ENCODE measurements around the gene NFIX. TPM values are rescaled to one million over a fixed set of nuclear protein-coding genes. Genes with fewer than 3 reads are reported as not detected.

NFIX gene
- polyA plus RNA-seq, 1 donor (not counting 4 experiments of a cell fraction or from before 2014, with no cell fraction given): 5.2 TPM

- no peak overlapping the region for H3K4me3 ChIP-seq (ENCODE audit: control insufficient read depth in 2 of 3, extremely low read depth in 1 of 3, insufficient read depth in 2 of 3, low read depth in 1 of 3, low read length in 3 of 3)
- dilution Hi-C loops (cut with MboI; ENCODE audit: extremely low pct_ligation_motif_present, low sequenced_read_pairs): no loop called here
- no peak for DNase-seq (ENCODE audit: low read depth, low spot score)
- H3K9me1 ChIP-seq (ENCODE audit: control insufficient read depth, extremely low read depth, insufficient read depth, low read length): no peaks in the 10 kb centered on the region
- peaks cover 17 to 27% of the 10 kb centered on the region in 2 experiments for H3K36me3 ChIP-seq (ENCODE audit: control insufficient read depth in 2 of 2, extremely low read depth in 1 of 2, insufficient read depth in 2 of 2, low read length in 2 of 2)
- no peak for FAIRE-seq
- TF ChIP-seq EZH2 (IDR thresholded peaks at IDR 0.05; ENCODE audit: low read length): no peak
- TF ChIP-seq, protein P1, sequence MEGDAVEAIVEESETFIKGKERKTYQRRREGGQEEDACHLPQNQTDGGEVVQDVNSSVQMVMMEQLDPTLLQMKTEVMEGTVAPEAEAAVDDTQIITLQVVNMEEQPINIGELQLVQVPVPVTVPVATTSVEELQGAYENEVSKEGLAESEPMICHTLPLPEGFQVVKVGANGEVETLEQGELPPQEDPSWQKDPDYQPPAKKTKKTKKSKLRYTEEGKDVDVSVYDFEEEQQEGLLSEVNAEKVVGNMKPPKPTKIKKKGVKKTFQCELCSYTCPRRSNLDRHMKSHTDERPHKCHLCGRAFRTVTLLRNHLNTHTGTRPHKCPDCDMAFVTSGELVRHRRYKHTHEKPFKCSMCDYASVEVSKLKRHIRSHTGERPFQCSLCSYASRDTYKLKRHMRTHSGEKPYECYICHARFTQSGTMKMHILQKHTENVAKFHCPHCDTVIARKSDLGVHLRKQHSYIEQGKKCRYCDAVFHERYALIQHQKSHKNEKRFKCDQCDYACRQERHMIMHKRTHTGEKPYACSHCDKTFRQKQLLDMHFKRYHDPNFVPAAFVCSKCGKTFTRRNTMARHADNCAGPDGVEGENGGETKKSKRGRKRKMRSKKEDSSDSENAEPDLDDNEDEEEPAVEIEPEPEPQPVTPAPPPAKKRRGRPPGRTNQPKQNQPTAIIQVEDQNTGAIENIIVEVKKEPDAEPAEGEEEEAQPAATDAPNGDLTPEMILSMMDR (optimal IDR thresholded peaks at IDR 0.05 in 1 of 3, IDR thresholded peaks at IDR 0.05 in 1 of 3, conservative IDR thresholded peaks at IDR 0.05 in 1 of 3; ENCODE audit: extremely low read depth in 1 of 3, insufficient read depth in 2 of 3, low read length in 3 of 3): no peak
- no peak overlapping the region for H3K4me2 ChIP-seq (ENCODE audit: control insufficient read depth, extremely low read depth, insufficient read depth, low read depth, low read length)
- H4K20me1 ChIP-seq (ENCODE audit: control insufficient read depth, extremely low read depth, insufficient read depth, low read length): no peaks in the 10 kb centered on the region
- H3K27ac ChIP-seq (ENCODE audit: control insufficient read depth, insufficient read depth, low read length): no peak overlapping the region
- no peaks in the 10 kb centered on the region for H3K4me1 ChIP-seq (ENCODE audit: control insufficient read depth, extremely low read depth, insufficient read depth, low read length)
- peaks cover 11% of the 10 kb centered on the region for H3K79me2 ChIP-seq (ENCODE audit: control insufficient read depth, insufficient read depth, low read length)
- H2AFZ ChIP-seq (ENCODE audit: control insufficient read depth, low read length): no peak overlapping the region
- H3K9me3 ChIP-seq (ENCODE audit: control insufficient read depth, low read depth, low read length): no peaks in the 10 kb centered on the region
- no peak overlapping the region for H3K9ac ChIP-seq (ENCODE audit: control insufficient read depth, extremely low read depth, insufficient read depth, low read length)
- no peaks in the 10 kb centered on the region for H3K27me3 ChIP-seq (ENCODE audit: control insufficient read depth, extremely low read depth, insufficient read depth, low read length)
Observed at GRCh38 chr19:13139633-13140311, 144.5 kb downstream of the NFIX start.

GRCh38 chr19:13146763-13147563 is 151.7 kb downstream of the NFIX start:
- H3K9me3 ChIP-seq (ENCODE audit: control insufficient read depth, low read depth, low read length): no peaks in the 10 kb centered on the region
- no peak for FAIRE-seq
- no peak overlapping the region for H3K27ac ChIP-seq (ENCODE audit: control insufficient read depth, insufficient read depth, low read length)
- H3K4me2 ChIP-seq (ENCODE audit: control insufficient read depth, extremely low read depth, insufficient read depth, low read depth, low read length): no peak overlapping the region
- no peak for DNase-seq (ENCODE audit: low read depth, low spot score)
- no peak overlapping the region for H3K9ac ChIP-seq (ENCODE audit: control insufficient read depth, extremely low read depth, insufficient read depth, low read length)
- peaks cover 23% of the 10 kb centered on the region for H3K79me2 ChIP-seq (ENCODE audit: control insufficient read depth, insufficient read depth, low read length)
- dilution Hi-C loops (cut with MboI; ENCODE audit: extremely low pct_ligation_motif_present, low sequenced_read_pairs): no loop called here
- no peaks in the 10 kb centered on the region for H4K20me1 ChIP-seq (ENCODE audit: control insufficient read depth, extremely low read depth, insufficient read depth, low read length)
- no peak overlapping the region for H2AFZ ChIP-seq (ENCODE audit: control insufficient read depth, low read length)
- peaks cover 2% of the 10 kb centered on the region for H3K4me1 ChIP-seq (ENCODE audit: control insufficient read depth, extremely low read depth, insufficient read depth, low read length)
- H3K9me1 ChIP-seq (ENCODE audit: control insufficient read depth, extremely low read depth, insufficient read depth, low read length): no peaks in the 10 kb centered on the region
- H3K27me3 ChIP-seq (ENCODE audit: control insufficient read depth, extremely low read depth, insufficient read depth, low read length): no peaks in the 10 kb centered on the region
- H3K36me3 ChIP-seq (ENCODE audit: control insufficient read depth in 2 of 2, extremely low read depth in 1 of 2, insufficient read depth in 2 of 2, low read length in 2 of 2): peaks cover 7 to 8% of the 10 kb centered on the region in 2 experiments
- TF ChIP-seq EZH2 (IDR thresholded peaks at IDR 0.05; ENCODE audit: low read length): no peak
- TF ChIP-seq, protein P1 (optimal IDR thresholded peaks at IDR 0.05 in 1 of 3, IDR thresholded peaks at IDR 0.05 in 1 of 3, conservative IDR thresholded peaks at IDR 0.05 in 1 of 3; ENCODE audit: extremely low read depth in 1 of 3, insufficient read depth in 2 of 3, low read length in 3 of 3): no peak
- no peak overlapping the region for H3K4me3 ChIP-seq (ENCODE audit: control insufficient read depth in 2 of 3, extremely low read depth in 1 of 3, insufficient read depth in 2 of 3, low read depth in 1 of 3, low read length in 3 of 3)

Other genes with a start within 250 kb of the NFIX start
- gene BEST2, start 243.7 kb upstream of the NFIX start, polyA plus RNA-seq: 0.03 TPM in 1 of 3 replicates, not detected in the others
- 19.0 to 27.4 TPM (median 21.9 TPM) in 3 replicates for gene HOOK2, start 219.9 kb upstream of the NFIX start, polyA plus RNA-seq
- 34.9 to 85.1 TPM (median 40.8 TPM) in 3 replicates for gene JUNB, start 204.0 kb upstream of the NFIX start, polyA plus RNA-seq
- gene PRDX2, start 193.7 kb upstream of the NFIX start, polyA plus RNA-seq: 119 to 301 TPM (median 154 TPM) in 3 replicates
- 0.41 to 6.6 TPM (median 2.9 TPM) in 3 replicates for gene THSD8, start 193.4 kb upstream of the NFIX start, polyA plus RNA-seq
- gene RNASEH2A, start 188.9 kb upstream of the NFIX start, polyA plus RNA-seq: 12.7 to 32.5 TPM (median 19.7 TPM) in 3 replicates
- gene RTBDN, start 160.9 kb upstream of the NFIX start, polyA plus RNA-seq: not detected in 3 replicates
- 0.09 to 0.13 TPM (median 0.11 TPM) in 3 replicates for gene MAST1, start 157.0 kb upstream of the NFIX start, polyA plus RNA-seq
- gene DNASE2, start 114.0 kb upstream of the NFIX start, polyA plus RNA-seq: 23.5 to 38.3 TPM (median 27.2 TPM) in 3 replicates
- gene KLF1, start 108.3 kb upstream of the NFIX start, polyA plus RNA-seq: not detected in 3 replicates
- gene GCDH, start 104.3 kb upstream of the NFIX start, polyA plus RNA-seq: 9.9 to 16.8 TPM (median 11.5 TPM) in 3 replicates
- 0.07 to 0.10 TPM in 2 of 3 replicates, not detected in the other for gene SYCE2, start 76.2 kb upstream of the NFIX start, polyA plus RNA-seq
- 29.9 to 68.7 TPM (median 30.9 TPM) in 3 replicates for gene FARSA, start 61.8 kb upstream of the NFIX start, polyA plus RNA-seq
- 785 to 1,497 TPM (median 899 TPM) in 3 replicates for gene CALR, start 56.9 kb upstream of the NFIX start, polyA plus RNA-seq
- gene RAD23A, start 49.6 kb upstream of the NFIX start, polyA plus RNA-seq: 20.3 to 63.3 TPM (median 23.7 TPM) in 3 replicates
- gene GADD45GIP1, start 38.3 kb upstream of the NFIX start, polyA plus RNA-seq: 27.8 to 38.4 TPM (median 35.5 TPM) in 3 replicates
- gene DAND5, start 25.9 kb upstream of the NFIX start, polyA plus RNA-seq: 0.09 TPM in 1 of 3 replicates, not detected in the others
- gene LYL1, start 107.4 kb downstream of the NFIX start, polyA plus RNA-seq: 0.07 to 0.26 TPM (median 0.13 TPM) in 3 replicates
- 30.9 to 44.6 TPM (median 34.5 TPM) in 3 replicates for gene TRMT1, start 121.3 kb downstream of the NFIX start, polyA plus RNA-seq
- gene NACC1, start 122.8 kb downstream of the NFIX start, polyA plus RNA-seq: 32.9 to 63.2 TPM (median 56.4 TPM) in 3 replicates
- 61.3 to 77.7 TPM (median 65.2 TPM) in 3 replicates for gene STX10, start 154.9 kb downstream of the NFIX start, polyA plus RNA-seq
- gene IER2, start 154.9 kb downstream of the NFIX start, polyA plus RNA-seq: 9.9 to 38.9 TPM (median 14.4 TPM) in 3 replicates